H1 (cell line): Measurements from ENCODE around the gene CUL2. TPM values are rescaled to one million over a fixed set of nuclear protein-coding genes. Genes with fewer than 3 reads are reported as not detected.

Source experiments
- CBX8 ChIP-seq: fragments of 300-800, 300-1000 bp; sonication (generic); IDR thresholded peaks from 2 replicates; pipeline ENCODE4 v1.7.1; 2016; ENCODE audit warnings: low read depth, low read length, borderline replicate concordance
- GTF2F1 ChIP-seq: IDR thresholded peaks from 2 replicates; pipeline ENCODE4 v1.6.1; 2012; ENCODE audit warnings: low read depth, low read length, improper control_type of control experiment, borderline replicate concordance
- JUND ChIP-seq: IDR thresholded peaks from 2 replicates; pipeline ENCODE4 v1.6.1; 2011; ENCODE audit warnings: mild to moderate bottlenecking, improper control_type of control experiment, low read length
- KDM5A ChIP-seq: fragments of 200-600 bp; IDR thresholded peaks from 2 replicates; pipeline ENCODE4 v1.7.1; 2012; ENCODE audit warnings: mild to moderate bottlenecking, low read length, inconsistent platforms, mixed read lengths
- MAX ChIP-seq: IDR thresholded peaks from 2 replicates; pipeline ENCODE4 v1.6.1; 2012; ENCODE audit warnings: inconsistent platforms
- PHF8 ChIP-seq: fragments of 200-600 bp; sonication (generic); conservative IDR thresholded peaks from 2 replicates; pipeline ENCODE4 v1.7.1; 2012; ENCODE audit warnings: low read depth, mild to moderate bottlenecking, inconsistent platforms, low read length, moderate library complexity
- POLR2A ChIP-seq, 2 experiments: IDR thresholded peaks; 1 replicate in 1 of 2; 2 replicates in 1 of 2; pipeline ENCODE4 v1.6.1; 2011; ENCODE audit warnings: low read depth in 2 of 2, low read length in 2 of 2, mild to moderate bottlenecking in 2 of 2; ENCODE audit errors: control extremely low read depth in 1 of 2
- POU5F1 ChIP-seq: IDR thresholded peaks from 2 replicates; pipeline ENCODE4 v1.6.1; 2011; ENCODE audit warnings: low read depth, mild to moderate bottlenecking, low read length, moderate library complexity
- RXRA ChIP-seq: IDR thresholded peaks from 2 replicates; pipeline ENCODE4 v1.6.1; 2011; ENCODE audit warnings: low read depth, mild to moderate bottlenecking, low read length, moderate library complexity; ENCODE audit not compliant: insufficient read depth
- SIN3A ChIP-seq, 2 experiments: IDR thresholded peaks in 1 of 2; conservative IDR thresholded peaks in 1 of 2; 2 replicates each; pipeline ENCODE4 v1.6.1; 2011 to 2012; ENCODE audit warnings: low read length in 2 of 2, improper control_type of control experiment in 1 of 2, low read depth in 1 of 2, mild to moderate bottlenecking in 1 of 2
- ZNF274 ChIP-seq: IDR thresholded peaks from 2 replicates; pipeline ENCODE4 v1.7.0; 2012; ENCODE audit warnings: low read length, borderline replicate concordance; ENCODE audit errors: extremely low read depth
- polyA plus RNA-seq, 7 experiments: library from polyadenylated mRNA; depleted of rRNA in 3 of 7; stranded (reverse) in 5 of 7; unstranded in 2 of 7; fragments of >200 nt in 5 of 7; fragments of 200-250 nt in 2 of 7; gene quantifications; 1 replicate in 5 of 7; 2 replicates in 1 of 7; 4 replicates in 1 of 7; pipeline versions ENCODE4 v1.2.1 to v1.2.3, GENCODE V29; 2011 to 2013; ENCODE audit warnings: missing spikeins in 2 of 7, mixed read lengths in 2 of 7
- total RNA-seq: library from RNA; stranded (reverse); fragmentation: NEBNext Ultra II Directional; extraction: Animal tissue kit (Norgen Biotek cat#: 25700); gene quantifications from 2 replicates; pipeline ENCODE4 v1.2.1, GENCODE V29; 2021
- TF ChIP-seq, protein P1 (sequence below): fragments of 300-600 bp; sonication (generic); IDR thresholded peaks from 2 replicates; pipeline ENCODE4 v1.7.1; 2012; ENCODE audit warnings: low read length, moderate library complexity, mild to moderate bottlenecking, inconsistent platforms; ENCODE audit not compliant: insufficient replicate concordance

Gene CUL2
- total and polyA plus RNA-seq, 2 of the 8 experiments (the other 6 are each of a cell fraction or from before 2014, with no cell fraction given), result 10.2 to 43.1 TPM

GRCh38 chr10:35005868-35006267 is 84.3 kb downstream of the CUL2 start (continued):
- TF ChIP-seq, protein P1, sequence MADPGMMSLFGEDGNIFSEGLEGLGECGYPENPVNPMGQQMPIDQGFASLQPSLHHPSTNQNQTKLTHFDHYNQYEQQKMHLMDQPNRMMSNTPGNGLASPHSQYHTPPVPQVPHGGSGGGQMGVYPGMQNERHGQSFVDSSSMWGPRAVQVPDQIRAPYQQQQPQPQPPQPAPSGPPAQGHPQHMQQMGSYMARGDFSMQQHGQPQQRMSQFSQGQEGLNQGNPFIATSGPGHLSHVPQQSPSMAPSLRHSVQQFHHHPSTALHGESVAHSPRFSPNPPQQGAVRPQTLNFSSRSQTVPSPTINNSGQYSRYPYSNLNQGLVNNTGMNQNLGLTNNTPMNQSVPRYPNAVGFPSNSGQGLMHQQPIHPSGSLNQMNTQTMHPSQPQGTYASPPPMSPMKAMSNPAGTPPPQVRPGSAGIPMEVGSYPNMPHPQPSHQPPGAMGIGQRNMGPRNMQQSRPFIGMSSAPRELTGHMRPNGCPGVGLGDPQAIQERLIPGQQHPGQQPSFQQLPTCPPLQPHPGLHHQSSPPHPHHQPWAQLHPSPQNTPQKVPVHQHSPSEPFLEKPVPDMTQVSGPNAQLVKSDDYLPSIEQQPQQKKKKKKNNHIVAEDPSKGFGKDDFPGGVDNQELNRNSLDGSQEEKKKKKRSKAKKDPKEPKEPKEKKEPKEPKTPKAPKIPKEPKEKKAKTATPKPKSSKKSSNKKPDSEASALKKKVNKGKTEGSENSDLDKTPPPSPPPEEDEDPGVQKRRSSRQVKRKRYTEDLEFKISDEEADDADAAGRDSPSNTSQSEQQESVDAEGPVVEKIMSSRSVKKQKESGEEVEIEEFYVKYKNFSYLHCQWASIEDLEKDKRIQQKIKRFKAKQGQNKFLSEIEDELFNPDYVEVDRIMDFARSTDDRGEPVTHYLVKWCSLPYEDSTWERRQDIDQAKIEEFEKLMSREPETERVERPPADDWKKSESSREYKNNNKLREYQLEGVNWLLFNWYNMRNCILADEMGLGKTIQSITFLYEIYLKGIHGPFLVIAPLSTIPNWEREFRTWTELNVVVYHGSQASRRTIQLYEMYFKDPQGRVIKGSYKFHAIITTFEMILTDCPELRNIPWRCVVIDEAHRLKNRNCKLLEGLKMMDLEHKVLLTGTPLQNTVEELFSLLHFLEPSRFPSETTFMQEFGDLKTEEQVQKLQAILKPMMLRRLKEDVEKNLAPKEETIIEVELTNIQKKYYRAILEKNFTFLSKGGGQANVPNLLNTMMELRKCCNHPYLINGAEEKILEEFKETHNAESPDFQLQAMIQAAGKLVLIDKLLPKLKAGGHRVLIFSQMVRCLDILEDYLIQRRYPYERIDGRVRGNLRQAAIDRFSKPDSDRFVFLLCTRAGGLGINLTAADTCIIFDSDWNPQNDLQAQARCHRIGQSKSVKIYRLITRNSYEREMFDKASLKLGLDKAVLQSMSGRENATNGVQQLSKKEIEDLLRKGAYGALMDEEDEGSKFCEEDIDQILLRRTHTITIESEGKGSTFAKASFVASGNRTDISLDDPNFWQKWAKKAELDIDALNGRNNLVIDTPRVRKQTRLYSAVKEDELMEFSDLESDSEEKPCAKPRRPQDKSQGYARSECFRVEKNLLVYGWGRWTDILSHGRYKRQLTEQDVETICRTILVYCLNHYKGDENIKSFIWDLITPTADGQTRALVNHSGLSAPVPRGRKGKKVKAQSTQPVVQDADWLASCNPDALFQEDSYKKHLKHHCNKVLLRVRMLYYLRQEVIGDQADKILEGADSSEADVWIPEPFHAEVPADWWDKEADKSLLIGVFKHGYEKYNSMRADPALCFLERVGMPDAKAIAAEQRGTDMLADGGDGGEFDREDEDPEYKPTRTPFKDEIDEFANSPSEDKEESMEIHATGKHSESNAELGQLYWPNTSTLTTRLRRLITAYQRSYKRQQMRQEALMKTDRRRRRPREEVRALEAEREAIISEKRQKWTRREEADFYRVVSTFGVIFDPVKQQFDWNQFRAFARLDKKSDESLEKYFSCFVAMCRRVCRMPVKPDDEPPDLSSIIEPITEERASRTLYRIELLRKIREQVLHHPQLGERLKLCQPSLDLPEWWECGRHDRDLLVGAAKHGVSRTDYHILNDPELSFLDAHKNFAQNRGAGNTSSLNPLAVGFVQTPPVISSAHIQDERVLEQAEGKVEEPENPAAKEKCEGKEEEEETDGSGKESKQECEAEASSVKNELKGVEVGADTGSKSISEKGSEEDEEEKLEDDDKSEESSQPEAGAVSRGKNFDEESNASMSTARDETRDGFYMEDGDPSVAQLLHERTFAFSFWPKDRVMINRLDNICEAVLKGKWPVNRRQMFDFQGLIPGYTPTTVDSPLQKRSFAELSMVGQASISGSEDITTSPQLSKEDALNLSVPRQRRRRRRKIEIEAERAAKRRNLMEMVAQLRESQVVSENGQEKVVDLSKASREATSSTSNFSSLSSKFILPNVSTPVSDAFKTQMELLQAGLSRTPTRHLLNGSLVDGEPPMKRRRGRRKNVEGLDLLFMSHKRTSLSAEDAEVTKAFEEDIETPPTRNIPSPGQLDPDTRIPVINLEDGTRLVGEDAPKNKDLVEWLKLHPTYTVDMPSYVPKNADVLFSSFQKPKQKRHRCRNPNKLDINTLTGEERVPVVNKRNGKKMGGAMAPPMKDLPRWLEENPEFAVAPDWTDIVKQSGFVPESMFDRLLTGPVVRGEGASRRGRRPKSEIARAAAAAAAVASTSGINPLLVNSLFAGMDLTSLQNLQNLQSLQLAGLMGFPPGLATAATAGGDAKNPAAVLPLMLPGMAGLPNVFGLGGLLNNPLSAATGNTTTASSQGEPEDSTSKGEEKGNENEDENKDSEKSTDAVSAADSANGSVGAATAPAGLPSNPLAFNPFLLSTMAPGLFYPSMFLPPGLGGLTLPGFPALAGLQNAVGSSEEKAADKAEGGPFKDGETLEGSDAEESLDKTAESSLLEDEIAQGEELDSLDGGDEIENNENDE, result no peak
- TF ChIP-seq ZNF274 (no peak), CBX8 (no peak), GTF2F1 (no peak), JUND (no peak), PHF8 (no peak), POLR2A (IDR thresholded peaks at IDR 0.05; ENCODE audit: control extremely low read depth in 1 of 2, low read depth in 2 of 2, low read length in 2 of 2) (no peak), MAX (no peak), SIN3A (conservative IDR thresholded peaks at IDR 0.05 in 1 of 2, IDR thresholded peaks at IDR 0.05 in 1 of 2; ENCODE audit: low read depth in 1 of 2, low read length in 2 of 2) (no peak), KDM5A (no peak), POU5F1 (no peak), RXRA (no peak)
